ENCODE results near the gene CRYGD.
"Not testable (repeated sequence)": the region's sequence is repeated elsewhere in the genome, so short reads cannot be mapped to it uniquely, and the experiment has no call there.

CRYGD gene

GRCh38 chr2:208129744-208130711, 5.7 kb upstream of the CRYGD start, which contains the start of gene CRYGC:
TSS of gene CRYGC (minus strand) at chr2:208129828. CDS start at chr2:208129792, 36 bp downstream.
- DNase-seq (ENCODE audit: low read depth), result no peak

GRCh38 chr2:208128136-208128535, 3.8 kb upstream of the CRYGD start:
- DNase-seq (ENCODE audit: low read depth), result no peak

- DNase-seq (ENCODE audit: low read depth), result no peak
Observed at GRCh38 chr2:208127090-208127489, 2.8 kb upstream of the CRYGD start.

- DNase-seq (ENCODE audit: low read depth), result no peak
Observed at GRCh38 chr2:208125251-208125650, 927 bp upstream of the CRYGD start.

- no peak for DNase-seq (ENCODE audit: low read depth)
Observed at GRCh38 chr2:208122248-208122647, 2.1 kb downstream of the CRYGD start.

- DNase-seq (ENCODE audit: low read depth), result no peak
Observed at GRCh38 chr2:208118918-208119317, 5.4 kb downstream of the CRYGD start.

- DNase-seq (ENCODE audit: low read depth), result not testable (repeated sequence)
Observed at GRCh38 chr2:208117390-208117789, 6.9 kb downstream of the CRYGD start.

GRCh38 chr2:208112969-208113368, 11.4 kb downstream of the CRYGD start:
- no peak for DNase-seq (ENCODE audit: low read depth)

- not testable (repeated sequence) for DNase-seq (ENCODE audit: low read depth)
Observed at GRCh38 chr2:208112273-208112745, 12.0 kb downstream of the CRYGD start.

- DNase-seq (ENCODE audit: low read depth), result no peak
Observed at GRCh38 chr2:208103616-208104015, 20.7 kb downstream of the CRYGD start.

- no peak for DNase-seq (ENCODE audit: low read depth)
Observed at GRCh38 chr2:208101716-208102631, 22.4 kb downstream of the CRYGD start.

- DNase-seq (ENCODE audit: low read depth), result no peak
Observed at GRCh38 chr2:208099682-208100470, 24.4 kb downstream of the CRYGD start.

GRCh38 chr2:208098701-208099100, 25.6 kb downstream of the CRYGD start:
- not testable (repeated sequence) for DNase-seq (ENCODE audit: low read depth)

GRCh38 chr2:208098267-208098666, 26.1 kb downstream of the CRYGD start:
- DNase-seq (ENCODE audit: low read depth), result no peak

- no peak for DNase-seq (ENCODE audit: low read depth)
Observed at GRCh38 chr2:208097801-208098200, 26.5 kb downstream of the CRYGD start.

- DNase-seq (ENCODE audit: low read depth), result no peak
Observed at GRCh38 chr2:208097313-208097712, 27.0 kb downstream of the CRYGD start.

GRCh38 chr2:208096080-208096479, 28.2 kb downstream of the CRYGD start:
- no peak for DNase-seq (ENCODE audit: low read depth)

- DNase-seq (ENCODE audit: low read depth), result no peak
Observed at GRCh38 chr2:208093128-208093527, 31.2 kb downstream of the CRYGD start.

- no peak for DNase-seq (ENCODE audit: low read depth)
Observed at GRCh38 chr2:208092093-208092832, 32.1 kb downstream of the CRYGD start.

- no peak for DNase-seq (ENCODE audit: low read depth)
Observed at GRCh38 chr2:208090420-208090819, 33.9 kb downstream of the CRYGD start.

- no peak for DNase-seq (ENCODE audit: low read depth)
Observed at GRCh38 chr2:208086029-208086428, 38.3 kb downstream of the CRYGD start.

Measured in activated gamma-delta T cell treated with anti-CD3 and anti-CD28 coated beads, Interleukin-2, amount 50 U/mL, for 16 hours (primary cell).